Ovary (tissue), 9 donors: Measurements from ENCODE around the gene SYPL1. TPM values are rescaled to one million over a fixed set of nuclear protein-coding genes. Genes with fewer than 3 reads are reported as not detected.

ENCODE experiments used
- DNase-seq, 5 donors: peaks; one replicate each; pipeline ENCODE4 v3.0.0-alpha.2; 2019 to 2020
- H3K27ac ChIP-seq, 2 donors: fragments of 200-600 bp; one replicate each; pipeline versions ENCODE4 v1.5.1 to v1.8.0; 2019 to 2022
- H3K27me3 ChIP-seq: fragments of 200-600 bp; one replicate; pipeline ENCODE4 v1.8.0; 2022
- H3K36me3 ChIP-seq: fragments of 200-600 bp; sonication (generic); one replicate; pipeline ENCODE4 v1.5.1; 2019
- H3K4me1 ChIP-seq: one replicate; pipeline ENCODE4 v1.8.1; 2013; ENCODE audit warnings: mild to moderate bottlenecking, moderate library complexity; ENCODE audit not compliant: insufficient read depth
- H3K4me3 ChIP-seq: fragments of 200-600 bp; sonication (generic); one replicate; pipeline ENCODE4 v1.5.1; 2017
- H3K9me3 ChIP-seq, 2 donors: fragments of 200-600 bp in 1 of 2; sonication (generic) in 1 of 2; one replicate each; pipeline versions ENCODE4 v1.5.1 to v1.8.1; 2013 to 2019; ENCODE audit warnings: mild to moderate bottlenecking in 1 of 2, moderate library complexity in 1 of 2
- EP300 ChIP-seq: sonication (generic); formaldehyde crosslinking; IDR thresholded peaks from one replicate; pipeline ENCODE4 v1.6.1; 2017; ENCODE audit warnings: antibody characterized with exemption
- POLR2A ChIP-seq: fragments of 450-650 bp; IDR thresholded peaks from one replicate; pipeline ENCODE4 v1.6.1; 2017; ENCODE audit warnings: antibody characterized with exemption, mild to moderate bottlenecking, moderate library complexity
- WGBS, 3 donors: extraction: QIAGEN DNeasy Blood & Tissue Kit in 1 of 3; methylation state at CpG; one replicate each; pipeline versions ENCODE4 v1.1.5 to v1.1.7; 2013 to 2017; 5-methylcytosine and 5-hydroxymethylcytosine counted together
- intact Hi-C, 4 donors: fragments of 100-400 bp; cut with DNase I; formaldehyde crosslinking; loops; one replicate each; pipeline versions ENCODE4 v1.11.0 to v1.15.1; 2022 to 2023
- polyA plus RNA-seq, 2 donors: library from polyadenylated mRNA; stranded (reverse); fragments of 200-250 nt in 1 of 2; fragments of 350-450 nt in 1 of 2; fragmentation: Illumina TruSeq in 1 of 2; extraction: RNeasy Lipid Tissue Mini Kit (QIAGEN cat#74804) in 1 of 2; gene quantifications; one replicate each; pipeline ENCODE4 v1.2.3, GENCODE V29; 2013 to 2014
- total RNA-seq, 7 donors: library from RNA; depleted of rRNA in 2 of 7; stranded (reverse); fragments of >200 nt in 2 of 7; fragmentation: NEBNext Ultra II Directional in 3 of 7; extraction: Animal tissue kit (Norgen Biotek cat#: 25700) in 3 of 7; gene quantifications; one replicate each; pipeline versions ENCODE4 v1.1.0 to v1.2.4, GENCODE V29; 2016 to 2023
- TF ChIP-seq, protein P1 (sequence below), 3 donors: fragments of 450-650 bp in 2 of 3; fragments of 200-600 bp in 1 of 3; IDR thresholded peaks; one replicate each; pipeline versions ENCODE4 v1.5.1 to v1.8.0; 2016 to 2022; ENCODE audit warnings: antibody characterized with exemption in 3 of 3, mild to moderate bottlenecking in 1 of 3
- donor health status: DM: no; HTN: no; CAD: no; lungs with moderate emphysema.
- donor health status: DM: no; HTN: no; CAD: no.
- donor health status: Bipolar disorder and iron deficiency.
- donor health status: DM: yes; HTN: yes; CAD: no.
- donor health status: DM: no; HTN: no; CAD: no.
- donor health status: DM: yes; HTN: yes; CAD: no.

Gene SYPL1
- total and polyA plus RNA-seq, 9 donors = 71.5 to 127 (median 83.5) TPM

DNA sequence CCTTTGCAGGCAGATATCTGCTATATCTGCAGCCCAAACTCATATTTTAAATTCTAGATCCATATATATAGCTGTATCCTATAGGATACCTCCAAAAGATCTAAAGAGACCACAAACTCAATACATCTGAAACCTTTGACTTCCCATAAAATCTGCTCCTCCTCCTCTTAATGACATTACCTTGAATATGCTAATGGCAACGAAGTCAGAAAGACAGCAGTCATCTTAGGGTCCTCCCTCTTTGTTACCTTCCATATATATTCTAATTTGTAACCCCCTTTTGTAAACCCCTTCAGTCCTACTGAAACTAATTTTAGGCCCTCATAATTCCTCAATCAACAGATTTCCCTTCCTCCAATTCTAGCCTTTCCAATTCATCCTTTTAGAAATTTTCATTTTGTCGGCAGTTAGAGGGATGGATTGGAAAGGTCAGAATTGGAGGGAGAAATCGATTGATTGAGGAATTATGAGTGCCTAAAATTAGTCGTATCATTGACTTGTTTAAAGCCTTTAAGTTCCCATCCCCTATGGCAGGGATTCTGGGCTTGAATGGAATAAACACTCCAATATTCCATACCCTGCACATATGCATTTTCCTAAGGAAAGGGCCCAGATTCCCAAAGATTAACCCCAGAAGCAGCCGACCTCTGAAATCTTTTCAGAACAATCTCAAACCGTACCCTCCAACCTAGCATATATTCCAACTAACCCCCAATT is 2.4 kb downstream of the SYPL1 start:
- H3K4me1 ChIP-seq = peaks cover 9% of the 10 kb centered on the region
- TF ChIP-seq, protein P1, sequence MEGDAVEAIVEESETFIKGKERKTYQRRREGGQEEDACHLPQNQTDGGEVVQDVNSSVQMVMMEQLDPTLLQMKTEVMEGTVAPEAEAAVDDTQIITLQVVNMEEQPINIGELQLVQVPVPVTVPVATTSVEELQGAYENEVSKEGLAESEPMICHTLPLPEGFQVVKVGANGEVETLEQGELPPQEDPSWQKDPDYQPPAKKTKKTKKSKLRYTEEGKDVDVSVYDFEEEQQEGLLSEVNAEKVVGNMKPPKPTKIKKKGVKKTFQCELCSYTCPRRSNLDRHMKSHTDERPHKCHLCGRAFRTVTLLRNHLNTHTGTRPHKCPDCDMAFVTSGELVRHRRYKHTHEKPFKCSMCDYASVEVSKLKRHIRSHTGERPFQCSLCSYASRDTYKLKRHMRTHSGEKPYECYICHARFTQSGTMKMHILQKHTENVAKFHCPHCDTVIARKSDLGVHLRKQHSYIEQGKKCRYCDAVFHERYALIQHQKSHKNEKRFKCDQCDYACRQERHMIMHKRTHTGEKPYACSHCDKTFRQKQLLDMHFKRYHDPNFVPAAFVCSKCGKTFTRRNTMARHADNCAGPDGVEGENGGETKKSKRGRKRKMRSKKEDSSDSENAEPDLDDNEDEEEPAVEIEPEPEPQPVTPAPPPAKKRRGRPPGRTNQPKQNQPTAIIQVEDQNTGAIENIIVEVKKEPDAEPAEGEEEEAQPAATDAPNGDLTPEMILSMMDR (IDR thresholded peaks at IDR 0.05) = no peak
- TF ChIP-seq POLR2A (no peak), EP300 (no peak)
- H3K27ac ChIP-seq = no peak overlapping the region
- no peak for DNase-seq
- H3K27me3 ChIP-seq = no peaks in the 10 kb centered on the region
- H3K36me3 ChIP-seq = no peaks in the 10 kb centered on the region
- intact Hi-C loops = loop anchor here in 1 of 4 donors (5.0 kb wide), 1 partner anchor 42 kb away; no protein-coding TSS in a partner anchor
- 70 to 79% (median 72%) methylated on average over 6 of the region's 6 CpGs for WGBS, 3 donors
- H3K9me3 ChIP-seq = no peaks in the 10 kb centered on the region
- peak overlapping the region; percentile 71 for H3K4me3 ChIP-seq

DNA sequence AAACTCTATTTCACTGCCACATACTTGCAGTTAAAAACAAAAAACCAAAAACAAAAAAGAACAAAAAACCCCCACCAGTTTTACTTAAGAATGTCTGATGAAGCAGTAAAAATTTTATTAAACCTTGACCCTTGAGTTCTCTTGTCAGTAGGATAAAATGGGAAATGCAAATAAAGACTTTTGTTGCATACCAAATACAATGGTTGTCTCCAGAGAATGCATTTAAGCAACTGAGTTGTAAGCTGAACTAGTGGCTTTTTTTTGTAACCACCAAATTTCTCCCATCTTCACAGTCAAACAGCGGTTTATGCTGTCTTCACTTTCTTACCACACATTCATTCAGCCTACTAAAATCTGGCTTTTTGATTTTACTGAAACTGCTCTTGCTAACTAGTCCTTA is 3.1 kb downstream of the SYPL1 start:
- 10 to 27% (median 14%) methylated on average over 1 of the region's 1 CpG for WGBS, 3 donors
- H3K27me3 ChIP-seq = no peaks in the 10 kb centered on the region
- TF ChIP-seq POLR2A (no peak), EP300 (no peak)
- TF ChIP-seq, protein P1 (IDR thresholded peaks at IDR 0.05) = no peak
- DNase-seq = no peak
- no peaks in the 10 kb centered on the region for H3K36me3 ChIP-seq
- intact Hi-C loops = loop anchor here in 1 of 4 donors (5.0 kb wide), 1 partner anchor 42 kb away; no protein-coding TSS in a partner anchor
- H3K4me1 ChIP-seq = peaks cover 9% of the 10 kb centered on the region
- H3K4me3 ChIP-seq = no peak overlapping the region
- no peaks in the 10 kb centered on the region for H3K9me3 ChIP-seq
- H3K27ac ChIP-seq = peak overlapping the region in 1 of 2 donors; percentile 11

DNA sequence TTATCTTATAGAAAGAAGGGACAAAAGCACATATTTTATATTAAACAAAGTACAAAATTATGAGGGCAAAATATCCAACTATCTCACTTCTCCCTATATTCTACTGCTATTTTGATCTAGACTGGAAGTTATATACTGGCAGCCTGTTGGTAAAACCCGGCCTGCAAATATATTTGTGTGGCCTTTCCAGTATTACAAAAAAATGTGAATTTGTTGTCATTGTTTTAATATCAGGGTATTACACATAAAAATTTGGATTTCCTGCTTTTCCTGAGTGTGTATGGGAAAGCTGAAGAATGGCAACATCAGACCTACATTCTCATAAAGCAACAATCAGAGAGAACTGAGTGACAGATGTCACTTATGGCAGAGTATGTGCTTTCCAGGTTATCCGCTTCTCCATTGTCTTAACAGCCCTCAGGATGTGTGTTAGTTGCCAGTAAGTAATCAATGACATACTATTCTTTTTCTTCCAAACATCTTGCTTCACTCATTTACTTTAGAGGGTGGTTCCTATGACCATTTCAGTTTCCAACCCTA is 7.3 kb downstream of the SYPL1 start:
- no peaks in the 10 kb centered on the region for H3K9me3 ChIP-seq
- no peaks in the 10 kb centered on the region for H3K36me3 ChIP-seq
- H3K27me3 ChIP-seq = no peaks in the 10 kb centered on the region
- TF ChIP-seq EP300 (no peak), POLR2A (no peak)
- TF ChIP-seq, protein P1 (IDR thresholded peaks at IDR 0.05) = no peak
- H3K27ac ChIP-seq = no peak overlapping the region
- H3K4me3 ChIP-seq = no peak overlapping the region
- H3K4me1 ChIP-seq = peaks cover 14% of the 10 kb centered on the region
- no peak for DNase-seq
- intact Hi-C loops = loop anchor here in 1 of 4 donors (5.0 kb wide), 1 partner anchor 37 kb away; no protein-coding TSS in a partner anchor
- WGBS, 3 donors = 83 to 92% (median 88%) methylated on average over 2 of the region's 2 CpGs

DNA sequence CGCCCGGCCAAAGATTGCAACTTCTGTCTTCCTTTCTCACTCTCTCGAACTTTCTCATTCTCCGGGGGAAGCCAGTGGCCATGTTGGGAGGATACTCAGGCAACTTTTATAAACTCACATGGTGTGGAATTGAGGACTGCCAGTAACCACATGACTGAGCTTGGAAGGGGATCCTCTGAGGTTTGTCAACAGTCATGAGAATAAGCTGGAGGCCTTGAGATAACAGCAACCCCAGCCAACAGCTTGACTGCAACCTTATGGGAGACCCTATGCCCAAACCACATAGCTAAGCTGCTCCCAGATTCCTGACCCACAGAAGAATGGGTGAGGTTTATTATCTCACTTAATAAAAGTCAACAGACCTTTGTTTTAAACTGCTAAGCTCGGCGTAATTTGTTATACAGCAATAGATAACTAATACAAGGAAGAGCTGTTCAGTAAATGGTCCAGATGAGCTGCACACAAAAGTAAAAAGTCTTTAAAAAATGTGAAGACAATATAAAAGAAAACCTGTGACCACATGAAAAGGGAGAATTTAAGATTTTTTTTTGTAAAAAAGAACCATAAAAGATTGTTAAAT is 9.6 kb downstream of the SYPL1 start:
- DNase-seq = no peak
- Histone ChIP-seq H3K9me3 (no peaks in the 10 kb centered on the region), H3K27ac (no peak overlapping the region), H3K36me3 (no peaks in the 10 kb centered on the region), H3K27me3 (no peaks in the 10 kb centered on the region), H3K4me1 (peaks cover 11% of the 10 kb centered on the region), H3K4me3 (no peak overlapping the region)
- WGBS, 3 donors = 83 to 88% (median 85%) methylated on average over 6 of the region's 6 CpGs
- intact Hi-C loops = no loop called here
- TF ChIP-seq POLR2A (no peak), EP300 (no peak)
- TF ChIP-seq, protein P1 (IDR thresholded peaks at IDR 0.05) = no peak
